ENCODE results near the gene PYGM.

Gene PYGM

DNA sequence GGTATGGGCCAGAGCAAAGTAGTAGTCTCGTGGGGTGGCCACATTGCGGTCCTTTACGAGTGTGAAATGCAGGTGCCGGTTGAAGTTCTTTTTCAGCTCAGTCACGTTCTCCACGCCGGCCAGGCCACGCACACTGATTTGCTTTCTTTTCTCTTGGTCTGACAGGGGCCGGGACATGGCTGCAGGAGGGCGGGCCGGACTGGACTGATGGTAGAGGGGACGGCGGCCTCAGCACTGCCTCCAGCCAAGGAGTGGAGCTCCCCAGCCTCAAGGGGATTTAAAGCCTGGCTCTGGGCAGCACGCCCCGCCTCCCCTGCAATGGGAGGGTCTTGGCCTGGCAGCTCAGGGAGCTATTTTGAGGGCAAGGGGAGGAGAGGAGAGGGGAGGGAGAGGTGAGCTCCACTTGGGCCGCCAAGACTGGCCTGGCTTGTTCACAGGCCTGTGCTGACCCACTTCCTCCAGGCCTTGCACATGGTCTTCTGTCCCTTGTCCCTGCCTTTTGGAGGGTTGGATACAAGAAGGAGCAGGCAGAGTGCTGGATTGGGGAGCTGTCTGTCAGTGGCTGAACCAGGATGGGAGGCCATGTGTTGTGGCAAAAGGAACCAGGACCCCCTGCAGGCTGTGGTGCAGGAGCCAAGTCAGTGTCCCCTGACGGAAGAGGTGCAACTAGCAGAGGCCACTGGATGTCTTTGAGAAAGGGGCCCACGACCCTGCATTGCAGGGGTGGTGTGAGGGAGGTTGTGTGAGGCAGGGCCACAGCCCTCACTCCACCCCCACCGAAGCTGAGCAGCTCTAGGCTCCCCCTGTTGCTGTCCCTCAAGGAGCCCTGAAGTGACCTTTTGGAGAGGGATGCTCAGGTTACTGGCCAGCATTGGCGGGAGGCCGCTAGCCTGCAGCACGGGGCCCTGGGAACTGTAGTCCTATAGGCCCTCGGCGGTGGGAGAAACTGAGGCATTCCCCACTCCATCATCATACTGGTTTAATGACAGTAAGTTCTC lies at the start of gene PYGM:
TSS of gene PYGM (minus strand) at position 253 of the 998 bp plus-strand sequence. CDS start at position 177, 76 bp downstream.
- no peak within 1 kb of the TSS for H3K4me3 ChIP-seq (ENCODE audit: low read depth, low read length)
- TF ChIP-seq, protein P1, sequence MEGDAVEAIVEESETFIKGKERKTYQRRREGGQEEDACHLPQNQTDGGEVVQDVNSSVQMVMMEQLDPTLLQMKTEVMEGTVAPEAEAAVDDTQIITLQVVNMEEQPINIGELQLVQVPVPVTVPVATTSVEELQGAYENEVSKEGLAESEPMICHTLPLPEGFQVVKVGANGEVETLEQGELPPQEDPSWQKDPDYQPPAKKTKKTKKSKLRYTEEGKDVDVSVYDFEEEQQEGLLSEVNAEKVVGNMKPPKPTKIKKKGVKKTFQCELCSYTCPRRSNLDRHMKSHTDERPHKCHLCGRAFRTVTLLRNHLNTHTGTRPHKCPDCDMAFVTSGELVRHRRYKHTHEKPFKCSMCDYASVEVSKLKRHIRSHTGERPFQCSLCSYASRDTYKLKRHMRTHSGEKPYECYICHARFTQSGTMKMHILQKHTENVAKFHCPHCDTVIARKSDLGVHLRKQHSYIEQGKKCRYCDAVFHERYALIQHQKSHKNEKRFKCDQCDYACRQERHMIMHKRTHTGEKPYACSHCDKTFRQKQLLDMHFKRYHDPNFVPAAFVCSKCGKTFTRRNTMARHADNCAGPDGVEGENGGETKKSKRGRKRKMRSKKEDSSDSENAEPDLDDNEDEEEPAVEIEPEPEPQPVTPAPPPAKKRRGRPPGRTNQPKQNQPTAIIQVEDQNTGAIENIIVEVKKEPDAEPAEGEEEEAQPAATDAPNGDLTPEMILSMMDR (IDR thresholded peaks at IDR 0.05; ENCODE audit: insufficient read depth, low read depth, low read length, missing control alignments): no peak
- no peak for DNase-seq (ENCODE audit: low read depth)

DNA sequence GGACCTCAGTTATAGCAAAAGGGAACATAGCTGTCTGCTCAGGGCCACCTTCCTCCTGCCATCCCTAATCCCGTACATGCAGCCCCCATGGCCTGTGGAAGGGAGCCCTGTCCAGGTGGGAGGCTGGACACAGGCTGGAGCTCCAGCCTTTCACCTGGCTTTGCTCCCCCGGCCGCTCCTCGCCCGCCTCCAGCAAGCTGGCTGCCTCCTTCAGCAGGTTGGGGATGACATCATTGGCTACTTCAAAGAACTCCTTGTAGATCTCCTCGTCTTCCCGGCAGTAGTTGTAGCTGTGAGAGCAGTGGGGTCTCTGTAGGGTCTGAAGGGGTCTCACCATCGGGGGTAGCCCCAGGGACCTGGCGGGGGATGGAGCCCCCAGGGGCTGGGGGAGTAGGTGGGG lies 45.7 kb upstream of the PYGM start:
- TF ChIP-seq, protein P1 (IDR thresholded peaks at IDR 0.05; ENCODE audit: insufficient read depth, low read depth, low read length, missing control alignments): no peak
- DNase-seq (ENCODE audit: low read depth): no peak
- H3K4me3 ChIP-seq (ENCODE audit: low read depth, low read length): no peak overlapping the region

DNA sequence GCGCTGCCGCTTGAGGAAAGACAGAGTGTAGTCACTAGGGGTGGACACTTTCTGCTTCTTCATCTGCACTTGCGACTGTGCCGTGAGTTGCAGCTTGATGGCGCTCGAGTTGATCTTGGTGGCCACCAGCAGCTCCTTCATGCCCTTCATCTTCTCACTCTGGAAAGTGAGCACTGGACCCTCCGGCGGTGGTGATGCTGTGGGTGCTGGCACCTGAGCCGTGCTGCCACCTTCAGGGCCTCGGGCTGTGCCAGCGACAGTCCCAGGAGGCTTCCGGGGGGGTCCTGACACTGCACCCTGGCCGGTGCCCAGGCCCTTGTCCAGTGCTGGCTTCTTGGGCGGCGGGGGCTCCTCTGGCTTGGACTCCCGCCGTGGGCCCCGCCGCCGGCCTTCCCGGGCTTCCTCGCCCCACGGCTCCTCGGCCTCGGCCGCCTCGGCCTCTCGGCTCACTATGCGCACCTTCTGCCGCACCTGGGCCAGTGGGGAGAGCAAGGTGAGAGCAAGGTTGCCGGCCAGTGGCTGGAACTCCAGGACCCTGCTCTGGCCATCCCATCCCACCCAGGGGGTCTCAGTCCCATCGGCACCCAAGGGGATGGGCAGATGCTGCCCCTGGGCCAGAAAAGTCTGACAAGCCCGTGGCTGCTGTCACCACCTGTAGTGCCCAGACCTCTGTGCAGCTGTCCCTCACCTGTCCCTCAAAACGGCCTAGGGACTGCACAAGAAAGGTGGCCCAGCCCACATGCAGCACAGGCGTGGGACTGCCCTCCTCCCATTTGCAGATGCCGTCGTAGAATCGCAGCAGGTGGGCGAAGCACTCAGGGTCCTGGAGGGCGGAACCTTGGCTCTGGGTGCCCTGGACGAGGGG lies 44.8 kb upstream of the PYGM start:
- no peak for DNase-seq (ENCODE audit: low read depth)
- TF ChIP-seq, protein P1 (IDR thresholded peaks at IDR 0.05; ENCODE audit: insufficient read depth, low read depth, low read length, missing control alignments): no peak
- H3K4me3 ChIP-seq (ENCODE audit: low read depth, low read length): peak overlapping the region; percentile 90

DNA sequence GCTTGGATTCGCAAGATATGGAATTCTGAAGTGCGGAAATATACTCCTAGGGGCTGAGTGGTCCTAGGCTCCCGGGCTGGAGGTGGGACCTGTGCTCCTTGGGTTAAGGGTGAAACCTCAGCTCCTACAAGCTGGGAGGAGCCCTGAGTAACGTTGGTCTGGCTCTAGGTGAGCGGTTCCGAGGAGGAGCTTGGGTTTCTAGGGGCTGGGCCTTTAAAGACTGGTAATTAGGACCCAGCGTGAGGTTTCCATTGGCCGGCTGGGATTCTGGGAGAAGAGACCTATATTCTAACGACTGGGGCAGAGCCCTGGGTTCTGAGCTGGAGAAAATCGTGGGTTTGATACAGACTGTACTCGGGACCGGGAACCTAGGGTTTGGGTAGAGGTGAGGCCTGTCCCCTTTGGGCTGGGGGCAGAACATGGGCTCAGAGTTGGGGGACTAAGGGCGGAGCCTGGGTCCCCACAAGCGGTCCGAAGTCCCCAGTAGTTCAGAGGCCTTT lies 44.1 kb upstream of the PYGM start:
- no peak for DNase-seq (ENCODE audit: low read depth)
- TF ChIP-seq, protein P1 (IDR thresholded peaks at IDR 0.05; ENCODE audit: insufficient read depth, low read depth, low read length, missing control alignments): no peak
- peak overlapping the region; percentile 90 for H3K4me3 ChIP-seq (ENCODE audit: low read depth, low read length)

DNA sequence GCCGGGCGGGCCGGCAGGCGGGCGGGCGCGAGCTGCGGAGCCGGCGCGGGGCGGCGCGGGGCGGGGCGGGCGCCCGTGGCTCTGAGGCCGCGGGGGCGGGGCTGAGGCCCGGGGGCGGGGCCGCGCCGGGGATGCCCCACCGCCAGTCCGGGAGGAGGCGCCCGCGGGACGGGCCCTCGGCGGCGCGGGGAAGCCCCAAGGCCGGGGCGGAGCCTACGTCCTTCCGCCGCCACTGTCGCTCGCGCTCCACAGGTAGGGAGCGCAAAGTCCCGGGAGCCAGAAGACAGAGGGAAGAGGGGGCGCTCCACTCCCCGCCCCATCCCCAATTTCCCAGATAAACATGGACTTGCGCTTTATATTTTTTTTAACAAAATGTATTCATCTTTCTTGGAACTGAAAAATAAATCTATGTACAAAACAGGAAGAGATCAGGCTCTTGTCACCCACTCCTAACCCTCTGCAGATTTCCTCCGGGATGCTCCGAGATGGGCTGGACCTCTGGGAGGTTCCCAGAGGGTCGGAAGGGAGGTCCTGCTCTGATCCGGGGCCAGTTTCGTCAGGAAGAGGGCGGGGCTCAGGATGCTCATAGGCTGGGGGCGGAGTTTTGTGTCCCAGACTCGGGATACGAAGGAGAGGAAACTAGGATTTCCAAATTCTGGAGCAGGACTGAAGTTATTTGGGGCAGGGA lies 43.5 kb upstream of the PYGM start, which contains the start of gene MAP4K2:
TSS of gene MAP4K2 (minus strand) at position 57 of the 688 bp plus-strand sequence. CDS start 65 bp downstream, outside the sequence.
- TF ChIP-seq, protein P1 (IDR thresholded peaks at IDR 0.05; ENCODE audit: insufficient read depth, low read depth, low read length, missing control alignments): no peak
- H3K4me3 ChIP-seq (ENCODE audit: low read depth, low read length): peak within 1 kb of the TSS; percentile 90
- DNase-seq (ENCODE audit: low read depth): peak; percentile 89

Data from GM12865 (cell line).